HG03060 (cell line): ENCODE results near the gene THAP7.

Experiments used
- ATAC-seq: cut with Tn5 transposase; IDR thresholded peaks from one replicate; pipeline ENCODE4 v1.9.1; 2021; ENCODE audit warnings: low read depth, moderate number of reproducible peaks; ENCODE audit not compliant: unreplicated experiment

The THAP7 gene

GRCh38 chr22:20952544-20953341 is 49.2 kb downstream of the THAP7 start:
- ATAC-seq, result no peak

- ATAC-seq, result no peak
Observed at GRCh38 chr22:20951932-20952380, 50.0 kb downstream of the THAP7 start.

GRCh38 chr22:20951151-20951931 is 50.6 kb downstream of the THAP7 start:
- ATAC-seq, result no peak

- ATAC-seq, result no peak
Observed at GRCh38 chr22:20949698-20950183, 52.2 kb downstream of the THAP7 start.
